OCI-LY7 (cell line): ENCODE measurements around the gene PLEKHG5.

Source experiments
- CTCF ChIP-seq: fragments of 200-600 bp; sonication (generic); conservative IDR thresholded peaks from 2 replicates; pipeline ENCODE4 v1.5.1; 2014; ENCODE audit warnings: mild to moderate bottlenecking, antibody characterized with exemption, low read length, moderate library complexity, mixed read lengths
- EZH2phosphoT487 ChIP-seq: fragments of 200-600 bp; sonication (generic); IDR thresholded peaks from 2 replicates; pipeline ENCODE4 v1.6.1; 2018; ENCODE audit warnings: low read depth, borderline replicate concordance, mild to moderate bottlenecking, mixed run types, antibody characterized with exemption, low read length, moderate library complexity, mixed read lengths

- TF ChIP-seq EZH2phosphoT487 (no peak), CTCF (no peak)
Observed at GRCh38 chr1:6511561-6512244, 20.2 kb upstream of the PLEKHG5 start.
